ENCODE measurements around the gene VMO1.
"Not testable (repeated sequence)": the region's sequence is repeated elsewhere in the genome, so short reads cannot be mapped to it uniquely, and the experiment has no call there.

The VMO1 gene
- total RNA-seq: 0.07 to 0.24 reads per million in 2 donors

GRCh38 chr17:4786106-4786511 is at the start of gene VMO1:
TSS of gene VMO1 (minus strand) at chr17:4786364. CDS start at chr17:4786352, 12 bp downstream.
- DNase-seq: no peak

GRCh38 chr17:4834681-4835020 is 48.5 kb upstream of the VMO1 start:
- no peak for DNase-seq

GRCh38 chr17:4833941-4834680 is 47.9 kb upstream of the VMO1 start:
- DNase-seq: no peak

GRCh38 chr17:4833178-4833940 is 47.2 kb upstream of the VMO1 start, which contains the start of gene MINK1:
TSS of gene MINK1 (plus strand) at chr17:4833340. CDS start at chr17:4833584, 244 bp downstream.
- peak; percentile 82 for DNase-seq

- not testable (repeated sequence) for DNase-seq
Measured at GRCh38 chr17:4832829-4833177, 46.6 kb upstream of the VMO1 start.

GRCh38 chr17:4827399-4827798 is 41.2 kb upstream of the VMO1 start:
- no peak for DNase-seq

- no peak for DNase-seq
Measured at GRCh38 chr17:4823373-4824089, 37.4 kb upstream of the VMO1 start.

GRCh38 chr17:4822835-4823234 is 36.7 kb upstream of the VMO1 start:
- no peak for DNase-seq

- no peak for DNase-seq
Measured at GRCh38 chr17:4818276-4818675, 32.1 kb upstream of the VMO1 start.

GRCh38 chr17:4816826-4817225 is 30.7 kb upstream of the VMO1 start:
- no peak for DNase-seq

- DNase-seq: no peak
Measured at GRCh38 chr17:4815043-4815675, 29.0 kb upstream of the VMO1 start.

GRCh38 chr17:4812690-4813089 is 26.5 kb upstream of the VMO1 start:
- no peak for DNase-seq

- DNase-seq: no peak
Measured at GRCh38 chr17:4811471-4811870, 25.3 kb upstream of the VMO1 start.

GRCh38 chr17:4810696-4811290 is 24.6 kb upstream of the VMO1 start:
- no peak for DNase-seq

GRCh38 chr17:4808378-4808767 is 22.2 kb upstream of the VMO1 start:
- no peak for DNase-seq

- DNase-seq: no peak
Measured at GRCh38 chr17:4807605-4808377, 21.6 kb upstream of the VMO1 start.

- DNase-seq: peak; percentile 84
Measured at GRCh38 chr17:4806777-4807604, 20.8 kb upstream of the VMO1 start, which contains the start of gene PLD2. TSS of gene PLD2 (plus strand) at chr17:4807152. CDS start at chr17:4807773, 621 bp downstream.

- no peak for DNase-seq
Measured at GRCh38 chr17:4806456-4806776, 20.3 kb upstream of the VMO1 start.

- no peak for DNase-seq
Measured at GRCh38 chr17:4802228-4802627, 16.1 kb upstream of the VMO1 start, which contains the start of gene C17orf114. TSS of gene C17orf114 (minus strand) at chr17:4802328.

GRCh38 chr17:4800462-4801196 is 14.5 kb upstream of the VMO1 start:
- DNase-seq: no peak
